Skeletal muscle cell (primary cell): ENCODE data around the gene NAGLU.

Experiments
- DNase-seq: peaks from one replicate; pipeline ENCODE4 v3.0.0-alpha.2; 2010; ENCODE audit warnings: low read depth
- H3K4me3 ChIP-seq: 2 replicates; pipeline ENCODE4 v1.5.1; 2011; ENCODE audit warnings: low read depth, mild to moderate bottlenecking, control low read depth, low read length, moderate library complexity

NAGLU gene

DNA sequence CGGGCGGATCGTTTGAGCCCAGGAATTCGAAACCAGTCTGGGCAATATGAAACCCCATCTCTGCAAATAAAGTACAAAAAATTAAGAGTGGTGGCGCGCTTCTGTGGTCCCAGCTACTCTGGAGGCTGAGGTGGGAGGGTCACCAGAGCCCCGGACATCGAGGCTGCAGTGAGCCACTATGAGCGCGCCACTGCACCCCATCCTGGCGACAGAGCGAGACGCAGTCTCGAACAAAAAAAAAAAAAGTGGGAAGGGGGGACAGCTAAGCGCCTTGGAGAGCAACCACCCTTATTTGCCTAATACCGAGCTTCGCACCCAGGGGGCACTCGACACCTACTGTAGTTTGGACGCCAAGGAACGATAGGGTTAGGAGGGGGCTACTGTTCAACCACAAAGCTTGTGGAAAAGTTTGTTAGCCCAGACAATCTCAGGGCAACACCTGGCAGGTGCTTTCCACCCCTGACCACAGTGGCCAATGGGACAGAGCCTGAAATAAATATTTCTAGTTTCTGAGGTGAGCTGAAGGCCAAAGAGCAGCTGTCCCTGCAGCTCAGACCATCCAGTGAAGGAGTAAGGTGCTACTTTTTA, 42.3 kb downstream of the NAGLU start:
- DNase-seq: peak; percentile 25

DNA sequence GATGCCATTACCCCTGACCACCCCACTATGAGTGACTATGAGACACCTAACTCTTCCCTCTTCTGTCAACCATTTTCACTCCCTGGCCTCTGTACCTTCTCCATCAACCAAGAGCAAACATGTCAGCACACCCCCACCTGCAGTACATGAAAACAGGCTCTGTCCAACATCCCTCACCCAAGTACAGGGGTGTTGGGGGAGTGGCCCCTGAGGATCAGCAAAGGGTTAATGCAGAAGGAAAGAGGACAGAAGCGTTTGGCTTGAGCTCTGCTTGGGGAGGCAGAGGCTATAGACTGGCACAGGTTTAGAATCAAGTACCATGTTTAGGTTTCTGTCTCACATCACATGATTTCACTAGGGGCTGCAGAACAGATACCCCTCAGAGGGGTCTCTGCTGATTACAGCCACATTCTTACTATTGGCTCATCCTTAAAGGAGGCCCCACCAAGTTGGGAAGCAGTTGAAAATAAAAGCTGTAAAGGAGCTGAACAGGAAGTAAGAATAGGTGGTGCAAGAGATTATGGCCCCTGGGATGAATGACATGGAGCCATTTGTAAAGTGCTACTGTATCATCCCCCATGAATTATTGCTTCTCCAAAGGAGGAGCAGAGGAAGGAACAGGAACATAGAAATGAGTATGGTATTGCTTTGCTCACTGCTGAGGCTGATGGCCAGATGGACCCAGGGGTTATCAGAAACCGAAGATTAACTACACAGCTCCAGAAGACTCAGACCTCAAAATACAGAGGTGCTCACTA, 43.9 kb downstream of the NAGLU start:
- no peak for DNase-seq
- no peak overlapping the region for H3K4me3 ChIP-seq

More for the DNA sequence above, 42.3 kb downstream of the NAGLU start:
- H3K4me3 ChIP-seq: peak overlapping the region; percentile 75

- no peak for DNase-seq
- no peak overlapping the region for H3K4me3 ChIP-seq
These were observed 45.8 kb downstream of the NAGLU start for GRCh38 chr17:42581744-42582270.

DNA sequence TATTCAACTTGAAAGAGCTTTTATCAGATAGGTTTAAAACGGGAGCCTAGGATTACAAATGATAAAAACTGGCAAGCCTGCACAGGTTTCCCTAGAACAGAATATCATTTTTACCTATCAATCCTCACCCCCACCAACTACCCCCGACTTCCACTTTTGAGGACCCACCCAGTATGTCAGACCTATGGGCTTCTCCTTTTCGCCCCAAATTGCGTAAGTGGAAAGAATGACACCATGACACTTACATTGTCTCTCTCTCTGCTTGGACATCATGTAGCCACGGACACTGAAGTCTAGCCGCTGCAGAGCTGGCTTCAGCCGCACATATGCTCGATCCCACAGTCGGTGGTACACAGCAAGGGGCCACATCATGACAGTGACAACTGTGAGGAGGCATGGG, 48.8 kb downstream of the NAGLU start:
- no peak for DNase-seq
- H3K4me3 ChIP-seq: no peak overlapping the region

DNA sequence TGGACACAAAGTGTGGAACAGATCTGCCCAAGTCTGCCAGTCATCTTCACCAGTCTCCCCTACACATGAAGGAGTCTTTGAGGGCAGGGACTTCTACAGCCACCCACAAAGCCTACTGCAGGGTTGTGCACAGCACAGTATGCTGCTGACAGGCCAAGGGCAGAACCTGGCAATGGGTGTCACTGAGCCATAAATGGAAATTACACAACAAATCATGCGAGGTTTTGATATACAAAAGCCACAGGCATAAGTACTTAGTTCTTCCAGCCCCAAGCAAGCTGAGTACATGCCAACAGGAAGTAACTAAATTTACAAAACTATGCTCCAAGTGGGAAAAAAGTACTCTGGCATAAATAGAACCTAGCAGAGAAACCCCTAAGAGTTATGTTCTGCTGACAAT, 49.3 kb downstream of the NAGLU start:
- no peak overlapping the region for H3K4me3 ChIP-seq
- DNase-seq: no peak

DNA sequence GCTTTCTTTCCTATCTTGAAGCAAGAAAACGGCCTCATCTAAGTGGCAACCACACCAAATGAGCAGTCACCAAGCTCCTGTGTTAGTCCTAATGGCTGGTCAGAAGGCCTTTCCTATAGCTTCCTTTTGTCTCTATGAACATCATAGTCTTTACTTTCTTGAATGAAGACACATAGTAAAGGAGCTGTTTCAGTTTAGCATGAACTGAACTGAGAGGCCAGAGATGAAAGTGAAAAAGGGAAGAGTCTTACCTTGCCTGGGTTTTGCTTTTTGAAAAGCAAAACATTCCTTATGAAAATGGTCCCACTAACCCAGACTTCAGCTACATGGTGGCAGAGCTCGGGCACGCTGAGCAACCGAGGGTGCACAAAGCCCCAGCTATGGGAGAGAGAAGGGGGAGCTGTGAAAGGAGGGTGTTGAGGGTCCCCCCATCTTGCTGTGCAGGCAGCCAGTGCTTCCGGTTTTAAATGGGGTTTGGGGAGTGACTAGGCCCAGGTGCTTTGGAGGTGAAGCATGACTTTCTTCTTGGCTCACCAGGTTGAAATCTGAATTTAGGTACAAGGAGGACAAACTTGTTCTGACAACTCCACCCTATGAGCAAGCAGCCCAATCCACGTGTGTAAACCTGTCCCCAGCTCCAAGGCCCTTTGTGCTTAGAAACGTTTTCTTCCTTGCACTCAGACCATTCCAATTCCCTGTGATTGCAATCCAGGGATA, 50.6 kb downstream of the NAGLU start:
- no peak overlapping the region for H3K4me3 ChIP-seq
- no peak for DNase-seq

DNA sequence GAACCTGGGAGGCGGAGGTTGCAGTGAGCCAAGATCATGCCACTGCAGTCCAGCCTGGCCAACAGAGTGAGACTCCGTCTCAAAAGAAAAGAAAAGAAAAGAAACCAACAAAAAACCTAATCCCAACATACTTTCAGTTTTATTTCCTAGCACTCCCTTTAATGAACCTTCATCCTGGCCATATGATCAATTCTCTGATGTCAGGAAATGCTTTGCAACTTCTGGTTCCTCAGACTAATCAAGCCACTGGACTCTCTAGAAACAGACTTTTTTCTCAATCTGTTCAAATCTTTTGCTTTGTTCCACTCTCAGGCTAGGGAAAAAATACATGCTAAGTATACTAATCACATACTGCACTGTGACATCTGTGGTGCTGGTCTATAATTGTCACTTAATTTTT, 54.8 kb downstream of the NAGLU start:
- no peak for DNase-seq
- H3K4me3 ChIP-seq: no peak overlapping the region

DNA sequence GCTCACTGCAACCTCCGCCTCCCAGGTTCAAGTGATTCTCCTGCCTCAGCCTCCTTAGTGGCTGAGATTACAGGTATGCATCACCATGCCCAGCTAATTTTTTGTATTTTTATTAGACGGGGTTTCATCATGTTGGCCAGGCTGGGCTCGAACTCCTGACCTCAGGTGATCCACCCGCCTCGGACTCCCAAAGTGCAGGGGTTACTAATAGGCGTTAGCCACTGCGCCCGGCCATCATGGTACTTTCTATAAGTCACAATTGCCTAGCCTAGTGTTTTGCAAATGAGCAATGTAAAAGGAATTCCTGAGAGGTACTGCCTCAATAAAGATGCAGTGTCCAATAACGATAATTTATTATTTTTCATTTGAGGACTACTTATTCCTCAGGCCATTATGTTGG, 55.4 kb downstream of the NAGLU start:
- DNase-seq: no peak
- H3K4me3 ChIP-seq: no peak overlapping the region
